GM21529 (cell line): ENCODE results near the gene ACTN1.

ENCODE experiments used
- ATAC-seq: cut with Tn5 transposase; IDR thresholded peaks from one replicate; pipeline ENCODE4 v1.9.1; 2021; ENCODE audit not compliant: unreplicated experiment

ACTN1 gene

GRCh38 chr14:68921049-68921448, 58.1 kb downstream of the ACTN1 start:
- ATAC-seq, result no peak

- no peak for ATAC-seq
These were observed 59.8 kb downstream of the ACTN1 start for GRCh38 chr14:68919129-68919927.

DNA sequence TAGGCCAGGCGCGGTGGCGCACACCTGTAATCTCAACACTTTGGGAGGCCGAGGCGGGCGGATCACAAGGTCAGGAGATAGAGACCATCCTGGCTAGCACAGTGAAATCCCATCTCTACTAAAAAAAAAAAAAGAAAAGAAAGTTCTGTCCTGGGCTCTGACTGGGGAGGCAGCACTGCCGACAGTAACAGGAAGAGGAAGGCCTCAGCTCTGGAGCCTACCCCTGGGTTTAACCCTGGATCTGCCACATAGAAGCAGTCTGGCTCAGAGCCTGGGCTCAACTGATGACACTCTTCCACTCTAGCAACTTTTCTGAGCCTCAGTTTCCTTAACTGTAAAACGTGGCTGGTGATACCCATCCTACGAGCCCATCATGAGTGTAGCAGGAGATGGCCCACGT, 60.5 kb downstream of the ACTN1 start:
- ATAC-seq, result no peak

DNA sequence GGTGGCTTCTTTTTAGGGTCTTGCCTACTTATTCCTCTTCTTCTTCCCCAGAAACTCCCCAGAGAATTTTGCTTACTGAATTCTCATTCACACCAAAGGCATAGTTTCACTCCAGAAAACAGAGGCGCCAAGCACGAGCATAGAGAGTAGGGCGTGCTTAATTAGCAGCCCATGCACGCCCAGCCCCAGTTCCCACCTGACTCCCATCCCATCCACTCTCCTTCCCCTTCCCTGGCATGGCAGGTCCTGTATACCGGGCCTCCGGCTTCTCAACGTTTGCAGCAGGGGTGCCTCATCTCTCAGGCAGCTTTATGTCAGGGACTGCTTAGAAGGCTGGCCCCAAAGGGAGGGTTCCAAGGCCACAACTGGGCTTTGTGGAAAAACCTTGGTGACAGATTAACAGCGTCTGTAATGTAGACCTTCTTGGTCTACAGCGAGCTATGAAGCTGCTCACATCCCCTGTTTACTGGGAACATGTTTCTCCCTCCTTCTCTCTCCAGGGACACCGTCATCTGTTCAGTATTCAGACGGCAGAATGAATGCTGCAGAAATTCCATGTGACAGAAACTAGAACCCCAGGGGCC, 62.7 kb downstream of the ACTN1 start:
- no peak for ATAC-seq

- ATAC-seq, result no peak
These were observed 65.6 kb downstream of the ACTN1 start for GRCh38 chr14:68913516-68913915.

DNA sequence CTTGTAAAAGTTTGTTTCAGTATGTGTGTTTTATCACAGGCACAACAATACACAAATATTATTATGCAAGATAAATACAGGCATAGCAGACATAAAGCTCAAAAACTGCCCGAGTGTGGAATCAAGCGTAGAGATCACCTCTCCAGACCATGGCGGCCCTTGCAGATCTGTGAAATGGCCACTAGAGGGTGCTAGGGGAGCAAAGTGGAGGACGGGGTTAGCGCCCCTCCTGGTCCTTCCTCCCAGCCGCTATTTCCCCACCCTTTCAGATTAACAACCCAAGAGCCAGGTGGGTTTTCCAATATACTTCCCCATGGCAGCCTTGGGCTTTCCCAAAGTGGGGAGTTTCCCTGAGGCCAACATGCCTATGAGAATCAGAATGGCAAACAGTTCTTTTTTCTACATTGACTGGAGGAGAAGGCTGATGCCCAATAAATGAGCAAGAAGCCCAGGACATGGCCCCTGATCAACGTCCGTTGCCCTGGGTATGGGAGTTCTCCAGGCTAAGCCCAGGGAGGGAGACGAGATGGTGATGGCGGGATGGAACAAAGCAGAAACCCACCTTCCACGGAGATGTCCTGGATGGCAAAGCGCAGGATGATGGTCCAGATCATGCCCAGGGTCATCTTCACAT, 67.4 kb downstream of the ACTN1 start:
- peak; percentile 62 for ATAC-seq

DNA sequence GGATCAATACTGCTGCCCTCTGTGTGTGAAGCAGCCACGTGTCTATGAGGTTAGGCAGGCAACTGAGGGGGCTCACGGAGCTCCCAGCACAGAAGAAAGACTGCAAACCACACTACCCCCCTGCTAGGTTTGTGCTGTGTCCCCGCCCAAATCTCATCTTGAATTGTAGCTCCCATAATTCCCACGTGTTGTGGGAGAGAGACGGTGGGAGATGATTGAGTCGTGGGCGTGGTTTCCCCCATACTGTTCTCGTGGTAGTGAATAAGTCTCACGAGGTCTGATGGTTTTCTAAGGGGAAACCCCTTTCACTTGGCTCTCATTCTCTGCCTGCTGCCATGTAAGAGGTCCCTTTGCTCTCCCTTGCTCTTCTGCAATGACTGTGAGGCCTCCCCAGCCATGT, 68.6 kb downstream of the ACTN1 start:
- no peak for ATAC-seq

GRCh38 chr14:68908803-68909202, 70.3 kb downstream of the ACTN1 start:
- no peak for ATAC-seq

- ATAC-seq, result no peak
These were observed 70.9 kb downstream of the ACTN1 start for GRCh38 chr14:68908201-68908600.

GRCh38 chr14:68906439-68906838, 72.7 kb downstream of the ACTN1 start:
- no peak for ATAC-seq

GRCh38 chr14:68905107-68905895, 73.8 kb downstream of the ACTN1 start:
- ATAC-seq, result no peak

DNA sequence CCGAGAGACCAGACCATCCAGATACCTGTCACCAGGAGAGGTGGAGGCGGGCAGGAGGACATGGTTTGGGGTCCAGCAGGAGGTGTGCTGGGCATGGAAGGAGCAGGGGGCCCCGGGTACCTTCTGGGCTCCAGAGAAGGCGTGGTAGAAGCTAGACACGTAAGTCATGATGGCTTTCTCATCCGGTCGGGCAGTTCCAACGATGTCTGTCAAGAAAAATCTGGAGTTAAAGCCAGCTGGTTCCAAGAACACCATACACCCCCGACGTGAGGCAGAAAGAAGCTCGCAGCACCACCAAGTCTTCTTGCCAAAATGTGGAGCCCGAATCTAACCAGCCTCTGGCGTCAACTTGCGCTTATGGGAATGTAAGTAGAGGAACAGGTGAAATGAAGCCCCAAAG, 76.7 kb downstream of the ACTN1 start:
- ATAC-seq, result no peak

DNA sequence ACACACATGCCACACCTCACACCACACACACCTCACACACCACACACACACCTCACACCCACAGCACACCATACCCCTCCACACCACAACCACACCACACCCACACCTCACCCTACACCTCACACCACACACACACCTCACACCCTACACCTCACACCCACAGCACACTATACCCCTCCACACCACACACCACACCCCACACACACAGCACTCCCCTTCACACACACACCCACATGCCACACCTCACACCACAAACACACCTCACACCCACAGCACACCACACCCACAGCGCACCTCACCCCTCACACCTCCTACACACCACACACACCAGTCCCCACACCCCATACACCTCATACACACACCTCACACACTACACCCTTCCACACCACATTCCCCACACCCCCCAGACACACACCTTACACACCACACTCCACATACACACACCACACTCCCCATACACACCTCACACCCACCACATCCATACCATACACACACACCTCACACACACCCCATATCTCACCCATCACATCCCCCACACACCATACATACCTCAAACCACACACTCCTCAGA, 80.0 kb downstream of the ACTN1 start:
- no peak for ATAC-seq

DNA sequence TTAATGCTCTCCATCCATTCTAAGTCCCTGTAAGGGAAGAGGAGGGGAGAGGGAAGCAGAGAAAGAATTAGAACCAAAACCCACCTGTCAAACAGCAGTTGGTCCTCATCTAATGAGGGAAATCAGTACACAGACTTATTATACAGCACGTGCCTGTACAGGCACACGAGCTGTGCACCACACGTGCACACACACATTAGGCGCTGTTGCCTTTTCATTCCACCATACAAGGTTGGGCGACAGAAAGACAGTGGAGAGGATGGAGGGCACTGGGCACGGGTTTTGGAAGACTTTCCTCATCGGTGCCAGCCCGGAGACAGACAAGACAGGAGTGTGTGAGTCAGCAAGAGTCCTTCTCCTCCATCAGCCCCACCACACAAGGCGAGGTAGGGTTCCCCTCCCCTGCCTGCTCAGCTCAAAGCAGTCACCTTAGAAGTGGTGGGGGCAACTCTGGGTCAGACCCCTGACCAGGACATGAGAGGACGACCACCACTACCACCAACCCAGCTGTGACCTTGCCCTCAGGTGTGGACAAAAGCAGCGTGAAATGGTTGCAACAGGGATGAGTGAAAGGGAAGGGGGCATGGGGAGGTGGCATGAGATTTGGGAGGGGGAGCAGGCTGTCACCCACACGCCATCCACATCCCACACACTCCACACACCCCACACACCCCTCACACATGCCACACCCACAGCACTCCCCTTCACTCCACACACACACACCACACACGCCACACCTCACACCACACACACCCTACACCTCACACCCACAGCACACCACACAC, 80.7 kb downstream of the ACTN1 start:
- no peak for ATAC-seq

- ATAC-seq, result no peak
These were observed 81.4 kb downstream of the ACTN1 start for GRCh38 chr14:68897559-68898155.

DNA sequence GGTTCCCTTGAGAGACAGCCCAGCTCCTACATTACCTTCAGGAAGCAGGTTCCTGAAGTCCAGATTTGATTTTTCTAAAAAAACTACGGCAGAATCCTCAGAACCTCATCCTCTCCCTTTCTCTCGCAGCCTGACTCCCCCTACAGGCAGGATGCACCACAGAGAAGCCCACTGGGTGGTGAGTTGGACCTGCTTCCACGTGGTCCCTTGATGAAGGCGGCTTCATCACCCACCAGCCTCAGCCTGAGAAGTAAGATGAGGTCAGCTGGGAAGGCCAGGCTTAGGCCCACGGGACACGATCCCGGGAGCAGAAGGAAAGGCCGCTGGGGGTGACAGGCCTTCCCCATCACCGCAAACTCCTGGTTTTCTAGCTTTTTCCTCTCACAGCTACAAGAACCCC, 83.0 kb downstream of the ACTN1 start:
- no peak for ATAC-seq

DNA sequence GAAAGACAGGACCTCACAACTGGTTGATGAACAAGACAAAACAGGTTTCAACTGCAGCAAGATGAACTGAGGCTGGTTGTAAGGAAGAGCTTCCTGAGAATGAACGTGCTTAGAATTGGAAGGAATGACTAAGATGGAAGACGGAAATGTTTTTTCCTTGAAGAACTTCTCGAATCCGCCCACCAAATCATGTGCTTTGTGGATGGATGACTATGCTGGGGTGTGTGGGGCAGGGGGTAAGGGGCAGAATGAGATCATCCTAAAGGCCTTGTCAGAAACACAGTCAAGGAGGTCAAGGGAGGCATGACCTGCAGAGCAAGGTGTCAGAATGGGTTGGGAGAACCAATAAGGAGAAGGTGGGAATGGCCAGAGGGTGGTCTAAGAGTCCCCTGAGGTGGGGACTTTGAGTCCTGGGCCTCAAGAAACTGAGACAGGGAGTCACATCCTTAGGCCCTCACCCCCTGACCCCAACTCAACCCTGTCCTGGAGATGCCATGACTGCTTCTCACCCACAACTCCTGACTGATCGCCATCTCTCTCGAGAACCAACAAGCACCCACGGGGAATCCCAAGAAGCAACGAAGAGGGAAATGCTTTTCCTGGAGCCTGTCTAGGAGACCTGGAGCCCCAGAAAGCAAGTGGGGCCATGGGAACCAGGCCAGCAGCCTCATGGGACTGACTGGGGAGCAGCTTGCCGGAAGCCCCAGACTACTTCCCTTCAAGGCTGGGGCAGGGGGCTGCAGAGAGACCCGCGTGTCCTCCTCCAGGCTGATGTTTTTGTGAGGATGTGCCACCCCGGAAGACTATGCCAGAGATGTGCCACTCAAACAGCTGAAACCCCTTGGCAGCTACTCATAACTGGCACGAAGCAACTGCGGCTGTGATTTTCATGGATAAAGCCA, 84.0 kb downstream of the ACTN1 start:
- ATAC-seq, result no peak

DNA sequence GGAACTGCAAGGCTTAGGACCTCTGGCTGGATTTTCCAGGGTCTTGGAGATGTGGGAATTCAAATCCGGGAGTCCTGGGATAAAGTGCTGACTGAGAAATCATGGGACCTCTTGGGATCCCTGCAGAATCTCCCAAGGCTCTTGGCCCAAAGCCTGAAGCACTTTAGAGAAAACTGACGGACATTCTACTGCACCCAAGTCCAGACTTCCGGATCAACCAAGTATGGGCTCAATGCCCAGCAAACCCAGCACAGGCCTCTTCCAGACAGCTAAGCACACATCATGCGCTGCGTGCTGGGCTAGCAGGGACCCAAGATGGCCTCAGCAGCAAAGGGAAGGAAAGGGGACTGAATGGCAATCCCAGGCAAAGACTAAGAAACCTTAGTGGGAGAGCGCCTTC, 85.0 kb downstream of the ACTN1 start:
- no peak for ATAC-seq

- ATAC-seq, result no peak
These were observed 85.5 kb downstream of the ACTN1 start for GRCh38 chr14:68893566-68893965.
